Neural cell (in vitro differentiated cells): ENCODE results near the gene GRAMD2A. TPM values are rescaled to one million over a fixed set of nuclear protein-coding genes. Genes with fewer than 3 reads are reported as not detected.

ENCODE experiments used
- H2AFZ ChIP-seq: fragments of 200-600, 300-800 bp; sonication (generic), shearing (Covaris generic); 2 replicates; pipeline ENCODE4 v1.6.0; 2014; ENCODE audit warnings: low read depth, mild to moderate bottlenecking, antibody characterized with exemption, low read length, moderate library complexity
- H3F3A ChIP-seq: fragments of 200-600 bp; shearing (Covaris generic); 2 replicates; pipeline ENCODE4 v1.6.1; 2016; ENCODE audit warnings: mild to moderate bottlenecking, moderate library complexity, mixed read lengths, antibody characterized with exemption, low read length; ENCODE audit not compliant: insufficient read depth, poor library complexity, severe bottlenecking
- H3K27ac ChIP-seq: fragments of 200-600, 300-800 bp; sonication (generic), shearing (Covaris generic); 2 replicates; pipeline ENCODE4 v1.5.1; 2014; ENCODE audit warnings: mild to moderate bottlenecking, low read length, moderate library complexity
- H3K27me3 ChIP-seq: fragments of 300-800, 200-600 bp; sonication (generic), shearing (Covaris generic); 2 replicates; pipeline ENCODE4 v1.6.0; 2014; ENCODE audit warnings: mild to moderate bottlenecking, low read depth, low read length, moderate library complexity; ENCODE audit not compliant: insufficient read depth
- H3K36me3 ChIP-seq: fragments of 300-800, 200-600 bp; sonication (generic), shearing (Covaris generic); 2 replicates; pipeline ENCODE4 v1.5.1; 2014; ENCODE audit warnings: mild to moderate bottlenecking, antibody characterized with exemption, low read length, moderate library complexity; ENCODE audit not compliant: insufficient read depth
- H3K4me2 ChIP-seq: fragments of 300-800, 200-600 bp; sonication (generic), shearing (Covaris generic); 2 replicates; pipeline ENCODE4 v1.6.0; 2014; ENCODE audit warnings: mild to moderate bottlenecking, low read length
- H3K4me3 ChIP-seq: fragments of 300-800, 200-600 bp; sonication (generic), shearing (Covaris generic); 2 replicates; pipeline ENCODE4 v1.5.1; 2014; ENCODE audit warnings: mild to moderate bottlenecking, low read length, moderate library complexity
- H3K79me2 ChIP-seq: fragments of 200-600 bp; shearing (Covaris generic); replicated peaks from 2 replicates; pipeline ENCODE4 v1.6.0; 2014; ENCODE audit warnings: mild to moderate bottlenecking, low read length, moderate library complexity; ENCODE audit not compliant: insufficient read depth
- H3K9ac ChIP-seq: fragments of 300-800, 200-600 bp; sonication (generic), shearing (Covaris generic); 2 replicates; pipeline ENCODE4 v1.6.1; 2016; ENCODE audit warnings: mild to moderate bottlenecking, low read length, mixed read lengths
- H3K9me2 ChIP-seq: fragments of 200-600 bp; shearing (Covaris generic); 2 replicates; pipeline ENCODE4 v1.6.1; 2016; ENCODE audit warnings: mild to moderate bottlenecking, low read length, mixed read lengths; ENCODE audit not compliant: insufficient read depth
- H3K9me3 ChIP-seq: fragments of 200-600, 300-800 bp; sonication (generic), shearing (Covaris generic); 2 replicates; pipeline ENCODE4 v1.6.1; 2016; ENCODE audit warnings: mild to moderate bottlenecking, mixed run types, low read length, moderate library complexity, mixed read lengths
- H4K20me1 ChIP-seq: fragments of 200-600 bp; shearing (Covaris generic); 2 replicates; pipeline ENCODE4 v1.6.1; 2016; ENCODE audit warnings: mild to moderate bottlenecking, mixed run types; ENCODE audit not compliant: insufficient read depth
- CTCF ChIP-seq: fragments of 450-650 bp; IDR thresholded peaks from 2 replicates; pipeline ENCODE4 v1.5.1; 2014; ENCODE audit warnings: antibody characterized with exemption, mild to moderate bottlenecking, moderate library complexity; ENCODE audit not compliant: poor library complexity, severe bottlenecking
- EP300 ChIP-seq: fragments of 450-650 bp; conservative IDR thresholded peaks from 2 replicates; pipeline ENCODE4 v1.6.1; 2014; ENCODE audit warnings: antibody characterized with exemption, mild to moderate bottlenecking, moderate library complexity; ENCODE audit not compliant: poor library complexity, severe bottlenecking
- EZH2 ChIP-seq: fragments of 200-600, 300-800 bp; shearing (Covaris generic), sonication (generic); IDR thresholded peaks from 2 replicates; pipeline ENCODE4 v1.6.1; 2014; ENCODE audit warnings: antibody characterized with exemption, low read length, borderline replicate concordance, mild to moderate bottlenecking; ENCODE audit not compliant: insufficient read depth, poor library complexity, severe bottlenecking
- MXI1 ChIP-seq: fragments of 450-650 bp; conservative IDR thresholded peaks from 2 replicates; pipeline ENCODE4 v1.6.1; 2014; ENCODE audit warnings: antibody characterized with exemption, mild to moderate bottlenecking; ENCODE audit not compliant: poor library complexity, severe bottlenecking
- POLR2AphosphoS5 ChIP-seq: IDR thresholded peaks from 2 replicates; pipeline ENCODE4 v1.6.1; 2012
- RAD21 ChIP-seq: fragments of 450-650 bp; conservative IDR thresholded peaks from 2 replicates; pipeline ENCODE4 v1.6.1; 2014; ENCODE audit warnings: antibody characterized with exemption, mild to moderate bottlenecking, moderate library complexity
- REST ChIP-seq: IDR thresholded peaks from 2 replicates; pipeline ENCODE4 v1.6.1; 2012; ENCODE audit warnings: borderline replicate concordance
- SMC3 ChIP-seq: fragments of 450-650 bp; conservative IDR thresholded peaks from 2 replicates; pipeline ENCODE4 v1.6.1; 2014; ENCODE audit warnings: antibody characterized with exemption, mild to moderate bottlenecking, moderate library complexity; ENCODE audit not compliant: poor library complexity
- TAF1 ChIP-seq: IDR thresholded peaks from 2 replicates; pipeline ENCODE4 v1.6.1; 2012; ENCODE audit warnings: low read depth
- polyA plus RNA-seq: library from polyadenylated mRNA; depleted of rRNA; stranded (reverse); fragments of >200 nt; gene quantifications from 2 replicates; pipeline ENCODE4 v1.2.3, GENCODE V29; 2014

The GRAMD2A gene
- polyA plus RNA-seq, 1 donor from 2014 or later = 1.9 TPM

GRCh38 chr15:72136170-72137051 is 61.2 kb downstream of the GRAMD2A start:
- no peaks in the 10 kb centered on the region for H3K9me2 ChIP-seq
- H3K27ac ChIP-seq = no peak overlapping the region
- H4K20me1 ChIP-seq = no peaks in the 10 kb centered on the region
- no peaks in the 10 kb centered on the region for H3K79me2 ChIP-seq
- no peak overlapping the region for H3K9ac ChIP-seq
- H3K4me2 ChIP-seq = no peak overlapping the region
- H3K27me3 ChIP-seq = no peaks in the 10 kb centered on the region
- no peak overlapping the region for H3K4me3 ChIP-seq
- H3K36me3 ChIP-seq = no peaks in the 10 kb centered on the region
- H3F3A ChIP-seq = no peaks in the 10 kb centered on the region
- H2AFZ ChIP-seq = no peak overlapping the region
- TF ChIP-seq REST (no peak), POLR2AphosphoS5 (no peak), EZH2 (no peak), SMC3 (no peak), TAF1 (no peak), EP300 (no peak), CTCF (no peak), RAD21 (no peak), MXI1 (no peak)
- H3K9me3 ChIP-seq = no peaks in the 10 kb centered on the region

DNA sequence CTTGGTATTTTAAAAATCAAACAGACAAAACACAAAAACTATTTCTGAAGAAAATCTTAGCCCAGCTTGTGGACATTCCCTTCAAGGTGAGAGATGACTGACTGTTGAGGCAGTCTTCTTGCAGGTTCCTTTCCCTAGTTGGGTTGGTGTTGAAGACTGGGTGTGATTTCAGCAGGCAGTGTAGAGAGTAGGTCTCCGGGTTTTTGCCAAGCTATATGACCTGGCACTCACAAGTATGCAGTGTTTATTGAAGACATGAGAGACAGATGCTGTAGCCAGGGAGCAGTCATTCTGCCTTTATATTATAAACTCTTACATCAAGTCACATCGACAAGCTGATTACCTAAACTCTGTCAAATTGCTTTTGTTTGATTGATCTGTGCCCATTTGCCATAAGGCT is 61.9 kb downstream of the GRAMD2A start:
- Histone ChIP-seq H3K9me3 (no peaks in the 10 kb centered on the region), H3K27me3 (no peaks in the 10 kb centered on the region), H2AFZ (no peak overlapping the region), H4K20me1 (no peaks in the 10 kb centered on the region), H3K9me2 (no peaks in the 10 kb centered on the region), H3K4me3 (no peak overlapping the region), H3K9ac (no peak overlapping the region), H3K79me2 (no peaks in the 10 kb centered on the region), H3K36me3 (no peaks in the 10 kb centered on the region), H3K4me2 (no peak overlapping the region), H3K27ac (no peak overlapping the region), H3F3A (no peaks in the 10 kb centered on the region)
- TF ChIP-seq CTCF (no peak), MXI1 (no peak), SMC3 (no peak), EZH2 (no peak), REST (no peak), POLR2AphosphoS5 (no peak), EP300 (peak; percentile 23)
